GM13976 (cell line): ENCODE results near the gene CAMLG.

Experiments
- DNase-seq: peaks from one replicate; pipeline ENCODE4 v3.0.0; 2012; ENCODE audit warnings: low spot score
- CTCF ChIP-seq: IDR thresholded peaks from 2 replicates; pipeline ENCODE4 v1.5.1; 2012; ENCODE audit warnings: borderline replicate concordance, mild to moderate bottlenecking; ENCODE audit not compliant: insufficient read depth; ENCODE audit errors: extremely low read depth, missing control alignments, control extremely low read depth
- in situ Hi-C: fragments of 300-500 bp; cut with MboI; formaldehyde crosslinking; loops from one replicate; pipeline ENCODE4 v1.12.0; 2022; ENCODE audit warnings: low sequenced_read_pairs, mixed read lengths, inconsistent platforms; ENCODE audit not compliant: unreplicated experiment

Gene CAMLG

GRCh38 chr5:134777366-134777765 is 39.0 kb downstream of the CAMLG start:
- TF ChIP-seq CTCF, result no peak
- in situ Hi-C loops, result no loop called here
- no peak for DNase-seq

GRCh38 chr5:134784241-134784920 is 46.0 kb downstream of the CAMLG start:
- in situ Hi-C loops, result no loop called here
- DNase-seq, result no peak
- TF ChIP-seq CTCF, result no peak

- DNase-seq, result no peak
- TF ChIP-seq CTCF, result no peak
- in situ Hi-C loops, result no loop called here
Measured at GRCh38 chr5:134784946-134785620, 46.7 kb downstream of the CAMLG start.

GRCh38 chr5:134787692-134788091 is 49.3 kb downstream of the CAMLG start:
- no peak for TF ChIP-seq CTCF
- in situ Hi-C loops, result no loop called here
- DNase-seq, result no peak

GRCh38 chr5:134791580-134791979 is 53.2 kb downstream of the CAMLG start:
- in situ Hi-C loops, result no loop called here
- DNase-seq, result no peak
- no peak for TF ChIP-seq CTCF

- no peak for TF ChIP-seq CTCF
- no peak for DNase-seq
- in situ Hi-C loops, result no loop called here
Measured at GRCh38 chr5:134792286-134792685, 53.9 kb downstream of the CAMLG start.
